ENCODE data around the gene CERK.

CERK gene

DNA sequence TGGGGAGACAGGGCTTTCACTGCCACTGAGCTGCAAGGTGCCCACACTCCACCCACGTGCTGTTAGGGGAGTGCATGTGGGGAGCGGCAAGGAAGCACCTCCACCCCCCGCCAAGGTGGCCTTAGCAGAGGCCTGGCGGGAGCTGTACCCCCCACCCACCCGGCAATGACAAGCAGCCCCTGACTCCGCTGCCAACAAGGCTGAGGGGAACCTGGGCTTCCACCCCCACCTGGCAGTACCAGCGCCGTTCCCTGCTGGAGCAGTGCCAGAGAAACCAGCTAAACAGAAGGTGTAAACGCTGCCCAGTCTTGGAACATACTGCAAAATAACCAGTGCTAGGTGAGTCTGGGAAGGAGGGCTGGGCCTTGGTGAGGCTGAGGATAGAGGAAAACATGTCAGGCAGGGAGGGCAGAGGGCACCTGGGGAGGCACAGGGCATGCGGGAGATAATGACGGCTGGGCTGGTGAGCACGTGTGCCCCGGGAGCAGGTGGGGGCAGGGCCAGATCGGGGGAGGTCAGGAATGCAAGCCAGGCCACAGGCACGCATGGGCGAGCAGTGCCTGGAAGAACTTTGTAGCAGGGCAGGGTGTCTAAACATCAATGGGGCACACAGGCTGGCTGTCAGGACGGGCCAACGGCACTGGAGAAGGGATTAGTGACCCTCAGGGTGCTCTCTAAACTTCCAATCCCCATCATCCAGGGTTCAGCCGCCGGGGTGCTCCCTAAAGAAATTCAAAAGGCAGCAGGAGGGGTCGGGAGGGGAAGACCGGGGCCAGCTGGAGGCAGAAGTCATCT lies 6.6 kb downstream of the CERK start:
- DNase-seq (ENCODE audit: low read depth), result peak; percentile 73

DNA sequence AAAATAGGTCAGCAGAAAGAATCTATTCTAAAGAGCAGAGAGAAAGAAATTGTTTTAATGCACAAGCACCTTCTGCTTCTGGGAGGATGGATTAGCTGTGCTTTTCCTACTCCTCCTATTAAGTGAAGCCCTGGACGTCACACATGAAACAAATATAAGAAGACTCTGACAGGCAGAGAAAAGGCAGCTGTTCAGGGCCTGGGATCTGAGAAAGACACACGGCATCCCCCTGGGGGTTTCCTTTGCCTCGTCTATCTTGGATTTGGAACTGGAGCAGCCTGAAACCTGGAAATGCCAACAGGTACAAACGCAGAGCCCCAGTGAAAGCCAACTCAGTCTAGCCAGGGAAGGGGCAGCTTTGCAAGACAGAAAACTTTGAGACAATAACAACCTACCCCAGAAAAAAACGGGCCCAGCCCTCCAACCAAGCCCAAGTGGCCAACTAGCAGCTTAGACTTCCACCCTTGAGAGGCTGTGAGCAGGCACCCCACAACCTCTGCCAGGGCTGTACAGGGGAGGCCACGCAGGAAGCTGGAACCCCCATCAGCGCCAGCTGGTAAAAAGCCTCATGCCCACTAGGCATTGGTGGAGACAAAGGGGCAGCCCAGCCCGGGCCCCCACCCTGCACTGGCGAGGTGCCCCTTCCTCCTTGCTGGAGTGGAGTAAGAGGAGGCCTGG lies 7.3 kb downstream of the CERK start:
- peak; percentile 62 for DNase-seq (ENCODE audit: low read depth)

DNA sequence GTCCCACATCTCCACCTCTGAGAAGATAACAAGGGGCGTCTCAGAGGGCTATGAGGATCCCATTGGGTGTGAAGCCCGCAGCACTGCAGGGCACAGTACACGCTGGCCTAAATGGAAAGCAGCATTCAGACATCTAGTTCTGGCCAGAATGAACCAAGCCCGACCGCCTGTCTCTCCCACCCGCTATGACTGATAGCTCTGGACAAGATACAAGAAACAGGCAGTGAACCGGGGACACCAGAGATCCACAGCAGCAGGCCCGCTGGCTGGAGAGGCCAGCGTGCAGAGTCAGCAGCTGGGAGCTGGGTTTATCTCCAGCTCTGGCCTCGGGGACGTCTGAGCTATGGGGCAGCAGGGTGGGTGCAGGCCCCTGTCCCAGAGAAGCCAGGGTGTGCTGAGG lies 9.6 kb downstream of the CERK start:
- peak; percentile 68 for DNase-seq (ENCODE audit: low read depth)

DNA sequence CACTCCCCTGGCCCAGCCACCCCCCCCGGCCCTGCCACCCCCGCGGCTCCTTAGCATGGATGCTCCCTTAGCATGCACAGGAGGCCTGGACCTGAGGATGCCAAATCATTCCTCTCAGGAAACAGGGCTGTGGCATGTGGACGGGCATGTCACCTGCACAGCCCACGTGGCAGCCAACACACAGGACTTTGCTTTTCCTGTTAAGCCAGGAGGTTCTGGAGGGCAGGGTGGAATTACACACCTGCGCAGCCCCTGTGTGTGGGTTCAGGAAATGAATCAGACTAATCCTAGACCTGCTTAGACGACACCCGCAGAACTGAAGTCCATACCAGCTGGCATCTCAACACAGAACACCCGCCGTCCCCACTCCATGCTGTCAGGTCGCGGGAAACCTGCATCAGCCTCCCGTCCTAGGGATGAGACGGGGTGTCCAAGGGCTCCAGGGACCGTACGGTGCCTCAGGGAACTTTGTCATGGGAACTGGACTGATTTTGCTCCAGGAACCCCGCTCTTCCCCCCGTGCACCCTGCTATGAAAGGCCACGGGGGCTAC lies 10.2 kb downstream of the CERK start:
- no peak for DNase-seq (ENCODE audit: low read depth)

DNA sequence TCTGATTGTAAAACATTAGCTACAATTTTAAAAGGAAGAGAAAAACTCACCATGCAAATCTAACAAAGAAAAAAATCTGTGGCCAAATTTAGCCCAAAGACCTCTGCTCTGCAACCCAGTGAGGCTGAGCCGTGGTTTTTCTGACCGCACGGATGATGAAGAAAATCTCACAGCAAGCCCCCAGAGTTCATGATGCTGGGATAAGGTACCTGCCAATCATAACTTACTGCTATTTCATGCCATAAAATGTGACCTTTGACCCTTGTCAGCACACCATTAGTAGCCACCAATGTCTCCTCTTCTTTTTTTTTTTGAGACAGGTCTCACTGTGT lies 11.1 kb downstream of the CERK start:
- DNase-seq (ENCODE audit: low read depth), result no peak

DNA sequence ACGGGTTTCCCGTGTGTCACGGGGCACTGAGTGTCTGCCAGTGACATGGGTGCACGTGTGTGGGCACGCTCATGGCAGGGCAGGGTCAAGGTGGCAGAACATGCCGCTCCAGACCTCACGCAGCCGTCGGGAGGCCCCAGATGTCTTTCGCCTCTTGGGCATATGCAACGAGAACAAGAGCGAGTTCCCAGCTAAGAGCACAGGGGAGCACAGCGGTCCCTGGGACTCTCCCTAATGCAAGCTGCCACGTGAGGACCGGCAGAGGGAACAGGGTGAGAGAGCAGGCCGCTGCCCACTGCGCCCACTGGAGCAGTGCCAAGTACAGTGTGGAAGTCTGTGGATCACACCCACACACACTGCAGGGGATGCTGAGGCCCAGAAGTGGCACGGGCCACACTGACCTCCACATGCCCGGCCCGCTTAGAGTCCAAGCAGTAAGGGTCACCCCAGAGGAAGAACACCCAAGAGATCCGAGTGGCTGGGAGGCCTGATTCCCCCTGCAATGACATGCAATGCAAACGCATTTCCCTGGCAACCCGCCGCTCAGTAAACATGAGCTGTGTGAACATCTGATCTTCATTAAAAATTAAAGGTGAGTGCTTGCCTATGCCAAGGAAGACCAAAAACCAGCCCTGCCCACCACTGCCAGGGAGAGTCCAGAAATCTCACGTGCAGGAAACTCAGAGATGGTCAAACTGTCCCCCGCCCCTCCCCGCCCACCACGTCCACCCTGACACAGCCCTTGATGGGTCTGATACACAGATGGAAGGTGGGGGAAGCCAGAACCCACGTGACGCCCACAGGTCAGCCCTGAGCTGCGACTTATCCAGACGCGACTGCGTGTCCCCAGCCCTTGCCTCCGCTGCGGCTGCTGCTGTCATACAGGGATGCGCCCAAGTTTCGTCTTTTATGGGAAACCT lies 11.7 kb downstream of the CERK start:
- no peak for DNase-seq (ENCODE audit: low read depth)

DNA sequence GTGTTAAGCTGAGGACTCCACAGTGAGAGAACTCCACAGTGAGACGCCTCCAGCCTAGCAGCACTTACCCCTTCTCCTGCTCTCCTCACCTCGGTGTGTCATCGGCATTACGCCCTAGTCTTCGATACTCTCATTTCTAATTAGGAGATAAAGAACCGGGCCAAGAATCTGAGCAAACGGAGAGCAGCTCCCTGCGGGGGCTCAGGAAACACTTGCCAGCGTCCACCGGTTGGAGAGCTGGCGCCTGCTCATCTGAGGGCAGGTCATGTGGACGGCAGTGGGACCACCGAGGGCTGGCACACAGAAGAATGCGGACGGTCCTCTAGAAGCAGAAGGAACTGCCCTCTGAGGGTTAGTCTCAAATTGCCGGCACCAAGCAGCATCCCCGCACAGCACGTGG lies 13.0 kb downstream of the CERK start:
- no peak for DNase-seq (ENCODE audit: low read depth)

DNA sequence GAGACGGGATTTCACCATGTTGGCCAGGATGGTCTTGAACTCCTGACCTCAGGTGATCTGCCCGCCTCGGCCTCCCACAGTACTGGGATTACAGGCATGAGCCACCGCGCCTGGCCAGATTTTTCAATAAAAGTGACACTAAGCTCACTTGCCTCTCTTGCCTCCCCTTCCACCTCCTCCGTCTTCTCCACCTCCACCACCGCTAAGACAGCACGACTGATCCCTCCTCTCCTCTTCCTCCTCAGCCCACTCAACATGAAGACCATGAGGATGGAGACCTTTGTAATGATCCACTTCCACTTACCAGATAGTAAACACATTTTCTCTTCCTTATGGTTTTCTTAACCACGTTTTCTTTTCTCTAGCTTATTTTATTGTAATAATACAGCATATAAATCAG lies 14.2 kb downstream of the CERK start:
- DNase-seq (ENCODE audit: low read depth), result no peak

DNA sequence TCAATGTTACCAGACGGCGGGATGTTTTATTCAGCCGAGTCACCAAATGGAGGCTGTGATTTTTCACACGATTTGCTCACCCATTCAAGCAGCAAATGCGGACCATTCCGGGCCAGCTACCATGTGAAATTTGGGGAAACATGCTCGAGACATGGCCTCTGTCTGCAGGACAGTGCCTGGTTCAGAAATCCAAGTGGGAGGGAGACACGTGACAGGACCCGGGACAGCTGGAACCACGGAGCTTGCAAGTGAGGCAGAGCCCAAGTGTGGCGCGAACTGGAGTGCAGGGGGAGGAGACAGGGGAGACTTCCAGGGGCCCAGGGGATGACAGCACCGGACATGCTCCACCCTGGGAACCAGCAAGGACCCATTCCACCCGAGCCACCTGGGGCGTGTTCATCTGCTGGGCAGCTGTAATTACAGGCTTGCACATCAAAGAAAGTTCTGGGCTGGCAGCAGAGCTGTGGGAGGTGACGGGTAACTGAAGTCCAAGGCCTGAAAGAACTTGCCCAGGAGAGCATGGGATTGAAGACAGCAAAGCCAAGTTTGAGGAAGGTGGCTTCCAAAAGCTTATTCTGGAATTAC lies 16.5 kb downstream of the CERK start:
- no peak for DNase-seq (ENCODE audit: low read depth)

DNA sequence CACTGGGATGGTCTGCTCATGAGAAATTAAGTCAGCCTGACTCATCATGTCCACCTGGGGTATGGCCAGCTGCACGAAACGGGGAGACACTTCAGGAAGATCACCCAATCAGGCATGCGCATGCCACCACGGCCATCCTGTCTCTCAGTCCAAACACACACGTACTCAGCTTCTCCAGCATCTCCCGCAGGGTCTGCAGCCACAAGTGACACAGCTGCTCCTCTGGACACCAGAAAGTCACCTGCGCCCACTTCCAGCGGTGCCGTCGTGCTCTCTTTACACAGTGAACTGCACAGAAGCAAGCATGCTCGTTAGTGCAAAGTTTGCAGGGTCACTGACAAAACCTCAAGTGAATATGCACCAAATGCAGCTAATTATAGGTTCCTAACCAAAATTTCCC lies 18.1 kb downstream of the CERK start:
- DNase-seq (ENCODE audit: low read depth), result no peak

DNA sequence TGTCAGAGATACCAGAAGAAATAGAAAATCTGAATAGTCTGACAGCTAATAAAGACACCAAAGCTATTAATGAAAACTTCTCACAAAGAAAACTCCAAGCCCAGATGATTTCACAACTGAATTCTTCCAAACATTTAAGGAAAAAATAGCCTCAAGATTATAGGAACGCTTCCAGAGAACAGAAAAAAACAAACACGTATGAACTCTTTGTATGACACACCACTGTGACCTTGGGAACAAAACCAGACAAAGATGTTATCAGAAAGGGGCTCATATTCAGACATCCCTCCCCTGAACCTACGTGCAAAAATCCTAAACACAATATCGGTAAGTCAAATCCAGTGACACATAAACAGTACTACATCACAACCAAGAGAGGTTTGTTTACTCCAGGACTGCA lies 23.5 kb downstream of the CERK start:
- DNase-seq (ENCODE audit: low read depth), result peak; percentile 85

DNA sequence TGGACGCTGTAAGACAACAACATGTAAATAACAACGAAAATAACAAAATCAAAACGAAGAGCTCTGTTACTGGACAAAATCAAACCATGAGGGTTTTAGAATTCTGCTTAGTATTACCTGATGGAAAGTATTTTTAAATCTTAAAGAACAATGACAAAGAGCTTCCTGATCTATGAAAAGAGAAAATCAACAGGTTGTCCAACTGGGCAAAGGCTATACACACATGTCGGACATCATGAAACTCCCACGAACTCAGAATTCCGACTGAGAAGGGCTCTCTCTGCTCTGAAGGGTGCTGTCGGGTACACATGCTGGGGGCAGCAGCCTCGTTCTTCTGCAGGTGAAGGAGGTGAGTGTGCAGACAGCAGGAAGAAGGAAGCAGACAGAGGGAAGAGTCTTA lies 25.8 kb downstream of the CERK start:
- no peak for DNase-seq (ENCODE audit: low read depth)

DNA sequence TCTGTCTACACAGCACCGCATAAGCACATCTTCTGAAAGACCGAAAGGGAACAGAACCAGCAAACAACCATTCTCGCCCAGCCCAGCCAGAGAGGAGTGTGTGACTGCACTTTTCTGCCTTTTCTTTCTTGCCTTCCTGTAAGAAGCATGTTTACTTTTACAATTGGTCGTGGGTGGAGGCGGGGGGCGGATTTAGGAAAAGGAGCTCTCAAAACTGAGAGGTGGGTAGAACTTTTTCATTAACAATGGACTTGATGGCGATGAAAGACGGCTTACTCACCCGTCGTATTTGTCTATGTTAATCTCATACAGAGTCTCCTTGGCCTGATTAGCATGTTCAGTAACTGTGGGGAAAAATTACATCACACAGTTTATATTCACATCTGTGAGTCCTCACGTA lies 27.2 kb downstream of the CERK start:
- no peak for DNase-seq (ENCODE audit: low read depth)

DNA sequence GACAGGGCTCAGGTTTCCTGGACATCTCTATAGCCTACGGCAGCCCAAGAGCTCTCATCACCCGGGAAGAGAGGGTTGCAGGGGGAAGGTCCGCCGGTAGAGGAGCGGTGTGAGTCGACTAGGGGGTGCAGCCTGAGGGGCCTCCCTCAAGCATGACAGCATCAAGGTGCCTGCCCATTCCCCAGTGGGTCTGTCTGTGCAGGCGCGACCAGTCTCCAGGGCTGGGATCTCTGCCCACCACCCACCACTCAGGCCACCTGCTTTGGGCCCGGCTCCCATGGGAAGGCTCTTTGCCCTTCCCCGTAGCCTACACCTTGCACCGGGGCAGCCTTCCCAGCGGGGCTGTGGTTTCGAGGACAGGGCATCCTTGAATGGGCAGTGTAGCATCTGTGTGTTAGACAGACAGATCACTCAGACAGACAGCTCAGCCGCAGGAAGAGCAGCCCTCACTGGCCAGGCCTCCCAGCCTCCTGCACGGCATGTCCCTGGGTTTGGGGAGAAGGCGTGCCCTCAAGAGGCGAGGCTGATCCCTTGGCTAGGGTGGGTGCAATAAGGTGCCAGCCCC lies 29.2 kb downstream of the CERK start:
- no peak for DNase-seq (ENCODE audit: low read depth)

DNA sequence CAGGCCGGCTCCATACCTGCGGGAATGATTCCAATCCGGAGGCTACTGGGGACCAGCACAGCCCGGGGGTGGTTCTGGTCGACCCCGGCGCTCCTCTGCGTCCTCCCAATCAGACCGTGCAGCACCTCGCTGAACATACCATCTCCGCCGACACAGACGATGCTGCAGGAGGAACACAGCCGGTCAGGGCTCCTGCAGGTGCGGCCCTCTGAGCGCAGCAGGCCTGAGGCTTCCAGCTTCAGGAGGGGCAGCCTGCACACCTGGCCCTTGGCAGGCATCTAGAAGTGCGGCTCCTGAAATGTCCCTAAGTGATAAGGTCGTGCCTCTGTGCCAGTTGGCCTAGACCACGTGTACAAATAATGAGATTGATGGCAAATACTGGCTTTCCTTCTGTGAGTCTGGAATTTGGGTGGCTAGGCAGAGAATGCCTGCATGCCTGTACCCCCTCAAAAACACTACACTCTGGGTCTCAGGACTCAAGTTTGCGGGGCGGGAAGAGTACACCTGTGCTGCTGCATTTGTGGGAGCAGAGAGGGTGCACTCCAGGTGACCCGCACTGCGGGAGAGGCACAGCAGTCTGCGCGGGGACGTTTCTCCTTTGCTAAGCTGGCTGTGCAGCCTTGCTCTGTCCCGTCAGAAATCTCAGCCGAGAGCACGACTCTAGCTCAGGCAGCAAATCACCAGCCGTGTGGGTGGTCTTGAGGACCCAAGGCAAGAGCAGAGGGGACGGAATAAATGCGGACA lies 30.1 kb downstream of the CERK start:
- no peak for DNase-seq (ENCODE audit: low read depth)

DNA sequence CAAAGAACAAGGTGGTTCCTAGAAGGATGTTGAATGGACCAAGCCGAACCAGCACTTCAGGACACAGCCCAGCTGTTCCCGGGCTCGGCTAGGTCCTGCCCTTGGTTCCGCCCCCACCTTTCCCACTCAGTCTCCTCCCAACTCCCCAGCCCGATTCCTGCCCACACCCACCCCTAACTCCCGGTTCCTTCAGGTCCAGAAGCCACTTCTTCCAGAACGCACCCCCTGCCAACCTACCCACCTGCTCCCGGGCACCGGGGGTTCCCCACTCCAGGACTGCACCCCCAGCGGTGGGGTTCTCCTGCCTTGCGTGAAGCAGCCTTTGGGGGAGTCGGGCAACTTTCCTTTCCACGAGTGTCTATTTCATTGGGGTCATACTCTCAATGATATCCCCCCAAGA lies 30.7 kb downstream of the CERK start:
- DNase-seq (ENCODE audit: low read depth), result no peak

DNA sequence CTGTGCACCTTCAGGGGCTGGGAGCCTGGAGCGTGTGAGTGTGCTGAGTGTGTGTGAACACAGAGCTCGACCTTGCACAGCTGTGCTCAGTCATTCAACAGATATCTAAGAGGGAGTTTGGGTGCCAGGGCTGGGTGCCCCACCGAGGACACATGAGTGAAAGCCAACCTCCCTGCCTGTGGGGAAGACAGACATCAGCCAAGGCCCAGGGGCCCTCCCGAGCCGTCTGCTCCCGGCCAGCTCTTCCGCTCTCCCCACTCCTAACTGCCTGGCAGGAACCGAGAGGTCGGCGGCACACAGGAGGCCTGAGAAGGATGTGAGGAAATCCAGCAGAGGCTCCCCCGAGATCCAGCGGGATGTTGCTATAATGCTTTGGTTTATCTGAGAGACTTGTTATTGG lies 32.0 kb downstream of the CERK start:
- no peak for DNase-seq (ENCODE audit: low read depth)

DNA sequence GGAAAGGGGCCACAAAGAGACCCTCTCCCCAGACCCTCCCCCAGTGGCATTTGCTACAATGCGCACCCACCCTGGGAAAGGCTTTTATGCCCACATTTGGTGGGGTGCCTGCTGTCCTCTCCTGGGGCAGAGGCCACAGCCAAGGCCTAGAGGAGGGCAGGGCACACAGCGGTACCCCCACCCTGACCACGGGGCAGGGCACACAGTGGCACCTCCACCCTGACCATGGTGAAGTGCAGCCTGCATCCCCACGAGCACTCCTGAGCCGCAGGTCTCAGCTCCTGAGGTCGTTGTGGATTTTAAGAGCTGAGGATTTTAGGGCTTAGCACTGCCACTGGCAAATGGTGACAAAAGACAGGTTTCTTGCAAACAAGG lies 34.1 kb downstream of the CERK start:
- DNase-seq (ENCODE audit: low read depth), result no peak

DNA sequence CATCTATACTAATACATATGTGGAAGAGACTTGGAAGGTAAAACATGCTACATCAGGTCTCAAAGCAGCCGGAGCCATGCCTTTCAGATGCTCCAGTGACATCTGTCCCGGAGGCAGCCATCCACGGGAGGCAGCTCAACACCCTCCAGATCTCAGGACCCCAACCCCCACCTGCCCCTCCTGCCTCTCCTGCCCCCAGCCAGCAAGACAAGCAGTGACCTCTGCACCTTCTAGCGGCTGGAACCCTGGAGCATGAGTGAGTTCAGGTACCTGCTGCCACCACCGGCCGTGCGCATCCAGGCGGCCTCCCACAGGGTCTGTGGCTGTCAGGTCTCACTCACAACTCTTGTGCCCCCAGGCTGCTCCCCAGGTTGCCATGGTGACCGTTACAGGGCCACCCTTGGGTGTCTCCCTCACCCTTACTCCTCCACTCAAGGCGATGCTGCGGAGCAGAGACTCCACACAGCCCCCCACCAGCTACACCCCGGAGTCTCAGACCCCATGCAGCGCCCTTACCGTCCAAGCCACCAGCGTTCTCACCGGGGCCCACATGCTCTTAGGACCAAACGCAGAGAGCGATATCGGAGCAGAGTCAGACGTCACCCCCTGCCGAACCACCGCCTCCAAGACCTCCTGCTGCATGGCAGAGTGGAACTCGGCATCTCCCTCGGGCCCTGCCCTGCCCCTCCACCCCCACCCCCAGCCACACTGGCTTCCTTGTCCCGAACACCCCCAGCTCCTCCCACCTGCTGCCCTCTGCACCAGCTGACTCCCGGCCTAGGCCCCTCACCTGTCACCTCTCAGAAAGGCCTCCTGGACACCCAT lies 34.7 kb downstream of the CERK start:
- DNase-seq (ENCODE audit: low read depth), result no peak

DNA sequence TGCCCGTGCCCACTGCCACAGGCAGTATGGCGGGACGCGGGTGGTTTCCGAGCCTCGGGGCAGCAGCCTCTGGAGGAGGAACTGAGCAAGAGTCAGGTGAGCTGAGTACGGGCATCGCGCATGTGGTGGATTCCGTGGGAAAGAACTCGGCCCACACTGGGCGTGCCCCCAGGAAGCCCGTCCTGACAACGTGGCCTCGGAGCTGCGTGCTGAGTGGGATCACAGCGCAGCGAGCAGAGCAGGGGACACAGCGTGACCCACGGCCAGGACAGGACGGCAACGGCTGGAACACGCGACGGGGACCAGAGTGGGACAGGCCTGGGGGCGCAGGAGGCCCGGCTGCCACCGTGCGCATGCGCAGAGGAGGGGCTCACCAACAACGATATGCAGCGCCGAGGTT lies 36.8 kb downstream of the CERK start:
- DNase-seq (ENCODE audit: low read depth), result no peak
